Measurements from ENCODE around the gene BEST1. TPM values are rescaled to one million over a fixed set of nuclear protein-coding genes. Genes with fewer than 3 reads are reported as not detected.
A peak's percentile ranks its signal among the peaks of the same experiment; 100 is the strongest.

The BEST1 gene
- total and polyA plus RNA-seq, 2 donors (not counting 1 experiment from before 2014, with no cell fraction given) = 2.5 to 15.2 TPM

DNA sequence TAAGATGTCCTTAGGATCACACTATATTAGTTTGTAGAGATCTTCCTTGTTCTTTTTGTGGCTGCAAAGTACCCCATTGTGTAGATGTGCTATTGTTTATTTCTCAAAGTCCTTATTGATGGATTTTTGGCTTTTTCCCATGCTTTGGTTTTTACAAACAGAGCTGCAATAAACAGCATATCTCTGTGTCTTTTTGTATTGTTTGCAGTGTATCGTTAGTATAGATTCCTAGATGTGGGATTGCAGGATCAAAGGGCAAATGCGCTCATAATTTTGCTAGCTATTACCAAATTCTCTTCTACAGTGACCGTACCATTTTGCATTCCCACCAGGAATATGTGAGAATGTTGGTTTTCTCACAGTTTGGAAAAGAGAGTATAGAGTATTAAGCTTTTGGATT lies 44.8 kb downstream of the BEST1 start:
- H3K9ac ChIP-seq (ENCODE audit: insufficient read depth, low read length) = no peak overlapping the region
- H3K4me2 ChIP-seq (ENCODE audit: extremely low read depth, insufficient read depth, low read length) = no peak overlapping the region
- no peak overlapping the region for H2AFZ ChIP-seq (ENCODE audit: low read length)
- no peak for DNase-seq (ENCODE audit: low read depth in 2 of 2)
- H3K4me3 ChIP-seq (replicated peaks in 1 of 4; ENCODE audit: control extremely low read depth in 1 of 4, insufficient read depth in 1 of 4, low read depth in 3 of 4, low read length in 4 of 4) = no peak overlapping the region
- H3K9me3 ChIP-seq (ENCODE audit: control insufficient read depth, insufficient read depth, low read depth, low read length) = no peaks in the 10 kb centered on the region
- no peaks in the 10 kb centered on the region for H3K27me3 ChIP-seq (ENCODE audit: control insufficient read depth, insufficient read depth, low read length)
- H3K4me1 ChIP-seq (ENCODE audit: control insufficient read depth, extremely low read depth, insufficient read depth, low read length) = no peaks in the 10 kb centered on the region
- TF ChIP-seq CTCF (conservative IDR thresholded peaks at IDR 0.05 in 1 of 2, IDR thresholded peaks at IDR 0.05 in 1 of 2; ENCODE audit: low read depth in 1 of 2, low read length in 2 of 2) (no peak), EZH2 (IDR thresholded peaks at IDR 0.05; ENCODE audit: low read length, missing control alignments) (no peak)
- H3K27ac ChIP-seq (ENCODE audit: insufficient read depth, low read length) = no peak overlapping the region
- H3K36me3 ChIP-seq (ENCODE audit: control insufficient read depth, insufficient read depth, low read length) = no peaks in the 10 kb centered on the region
- H3K79me2 ChIP-seq (ENCODE audit: control insufficient read depth, insufficient read depth, low read length) = no peaks in the 10 kb centered on the region
- H4K20me1 ChIP-seq (ENCODE audit: control insufficient read depth, extremely low read depth, insufficient read depth, low read length) = no peaks in the 10 kb centered on the region

- Histone ChIP-seq H2AFZ (ENCODE audit: low read length) (no peak overlapping the region), H3K9ac (ENCODE audit: insufficient read depth, low read length) (no peak overlapping the region), H3K4me3 (replicated peaks in 1 of 4; ENCODE audit: control extremely low read depth in 1 of 4, insufficient read depth in 1 of 4, low read depth in 3 of 4, low read length in 4 of 4) (no peak overlapping the region), H3K9me3 (ENCODE audit: control insufficient read depth, insufficient read depth, low read depth, low read length) (no peaks in the 10 kb centered on the region), H4K20me1 (ENCODE audit: control insufficient read depth, extremely low read depth, insufficient read depth, low read length) (no peaks in the 10 kb centered on the region), H3K27me3 (ENCODE audit: control insufficient read depth, insufficient read depth, low read length) (no peaks in the 10 kb centered on the region), H3K27ac (ENCODE audit: insufficient read depth, low read length) (no peak overlapping the region), H3K79me2 (ENCODE audit: control insufficient read depth, insufficient read depth, low read length) (no peaks in the 10 kb centered on the region), H3K4me2 (ENCODE audit: extremely low read depth, insufficient read depth, low read length) (no peak overlapping the region), H3K4me1 (ENCODE audit: control insufficient read depth, extremely low read depth, insufficient read depth, low read length) (no peaks in the 10 kb centered on the region), H3K36me3 (ENCODE audit: control insufficient read depth, insufficient read depth, low read length) (no peaks in the 10 kb centered on the region)
- TF ChIP-seq CTCF (conservative IDR thresholded peaks at IDR 0.05 in 1 of 2, IDR thresholded peaks at IDR 0.05 in 1 of 2; ENCODE audit: low read depth in 1 of 2, low read length in 2 of 2) = no peak
- no peak for TF ChIP-seq EZH2 (IDR thresholded peaks at IDR 0.05; ENCODE audit: low read length, missing control alignments)
- DNase-seq (ENCODE audit: low read depth in 2 of 2) = no peak
Measured at GRCh38 chr11:61996933-61997332, 46.8 kb downstream of the BEST1 start.

GRCh38 chr11:61999141-61999975 lies 49.2 kb downstream of the BEST1 start:
- peak in 1 of 2 donors; percentile 71 for DNase-seq (ENCODE audit: low read depth in 2 of 2)
- Histone ChIP-seq H2AFZ (ENCODE audit: low read length) (no peak overlapping the region), H3K27me3 (ENCODE audit: control insufficient read depth, insufficient read depth, low read length) (no peaks in the 10 kb centered on the region), H3K27ac (ENCODE audit: insufficient read depth, low read length) (no peak overlapping the region), H3K9me3 (ENCODE audit: control insufficient read depth, insufficient read depth, low read depth, low read length) (no peaks in the 10 kb centered on the region), H3K4me3 (replicated peaks in 1 of 4; ENCODE audit: control extremely low read depth in 1 of 4, insufficient read depth in 1 of 4, low read depth in 3 of 4, low read length in 4 of 4) (no peak overlapping the region), H4K20me1 (ENCODE audit: control insufficient read depth, extremely low read depth, insufficient read depth, low read length) (no peaks in the 10 kb centered on the region), H3K4me2 (ENCODE audit: extremely low read depth, insufficient read depth, low read length) (no peak overlapping the region), H3K79me2 (ENCODE audit: control insufficient read depth, insufficient read depth, low read length) (no peaks in the 10 kb centered on the region), H3K36me3 (ENCODE audit: control insufficient read depth, insufficient read depth, low read length) (no peaks in the 10 kb centered on the region), H3K9ac (ENCODE audit: insufficient read depth, low read length) (no peak overlapping the region), H3K4me1 (ENCODE audit: control insufficient read depth, extremely low read depth, insufficient read depth, low read length) (no peaks in the 10 kb centered on the region)
- no peak for TF ChIP-seq CTCF (conservative IDR thresholded peaks at IDR 0.05 in 1 of 2, IDR thresholded peaks at IDR 0.05 in 1 of 2; ENCODE audit: low read depth in 1 of 2, low read length in 2 of 2)
- TF ChIP-seq EZH2 (IDR thresholded peaks at IDR 0.05; ENCODE audit: low read length, missing control alignments) = no peak
